ENCODE measurements around the gene BTBD2.

Gene BTBD2

GRCh38 chr19:1967087-1967608 is 48.4 kb downstream of the BTBD2 start:
- Histone ChIP-seq H3K4me3 (peak overlapping the region; percentile 41), H3K27me3 (no peaks in the 10 kb centered on the region), H3K36me3 (peaks cover 65% of the 10 kb centered on the region), H3K9me3 (no peaks in the 10 kb centered on the region), H3K27ac (peak overlapping the region; percentile 10; the same call in 1 of the 2 replicates), H3K9ac (peak overlapping the region; percentile 42), H4K20me1 (peaks cover 94% of the 10 kb centered on the region), H3K4me1 (peaks cover 56% of the 10 kb centered on the region), H3K4me2 (peak overlapping the region; percentile 85)
- no peak for TF ChIP-seq Cebpa-rat (IDR thresholded peaks at IDR 0.05)

- peaks cover 86% of the 10 kb centered on the region for H3K4me1 ChIP-seq
- TF ChIP-seq Cebpa-rat (IDR thresholded peaks at IDR 0.05), result no peak
- H3K9me3 ChIP-seq, result no peaks in the 10 kb centered on the region
- no peak overlapping the region for H3K4me3 ChIP-seq
- peak overlapping the region; percentile 96; the same call in 1 of the 2 replicates for H3K4me2 ChIP-seq
- H4K20me1 ChIP-seq, result peaks cover 93% of the 10 kb centered on the region
- 0 out of 2 replicates have a peak overlapping the region, but pooled peaks have one; percentile 76 for H3K9ac ChIP-seq
- H3K27ac ChIP-seq, result peak overlapping the region; percentile 81; the same call in 1 of the 2 replicates
- peaks cover 32% of the 10 kb centered on the region for H3K36me3 ChIP-seq
- H3K27me3 ChIP-seq, result no peaks in the 10 kb centered on the region
Measured at GRCh38 chr19:1962674-1963073, 52.8 kb downstream of the BTBD2 start.

- Histone ChIP-seq H3K36me3 (peaks cover 33% of the 10 kb centered on the region), H4K20me1 (peaks cover 93% of the 10 kb centered on the region), H3K27me3 (no peaks in the 10 kb centered on the region), H3K4me2 (peak overlapping the region; percentile 96), H3K9me3 (no peaks in the 10 kb centered on the region), H3K9ac (peak overlapping the region; percentile 76), H3K27ac (peak overlapping the region; percentile 81), H3K4me3 (peak overlapping the region; percentile 54), H3K4me1 (peaks cover 87% of the 10 kb centered on the region)
- TF ChIP-seq Cebpa-rat (IDR thresholded peaks at IDR 0.05), result no peak
Measured at GRCh38 chr19:1961000-1961883, 54.3 kb downstream of the BTBD2 start.

- H3K9ac ChIP-seq, result peak overlapping the region; percentile 76
- H3K36me3 ChIP-seq, result peaks cover 37% of the 10 kb centered on the region
- peak overlapping the region; percentile 81 for H3K27ac ChIP-seq
- peak overlapping the region; percentile 54 for H3K4me3 ChIP-seq
- no peak for TF ChIP-seq Cebpa-rat (IDR thresholded peaks at IDR 0.05)
- H3K27me3 ChIP-seq, result no peaks in the 10 kb centered on the region
- peaks cover 87% of the 10 kb centered on the region for H3K4me1 ChIP-seq
- H4K20me1 ChIP-seq, result peaks cover 93% of the 10 kb centered on the region
- H3K9me3 ChIP-seq, result no peaks in the 10 kb centered on the region
- peak overlapping the region; percentile 96 for H3K4me2 ChIP-seq
Measured at GRCh38 chr19:1959928-1960589, 55.5 kb downstream of the BTBD2 start.

- H3K36me3 ChIP-seq, result peaks cover 33% of the 10 kb centered on the region
- no peak overlapping the region for H3K9ac ChIP-seq
- no peaks in the 10 kb centered on the region; the same call in 1 of the 2 replicates for H3K9me3 ChIP-seq
- H3K4me3 ChIP-seq, result no peak overlapping the region
- TF ChIP-seq Cebpa-rat (IDR thresholded peaks at IDR 0.05), result no peak
- no peaks in the 10 kb centered on the region for H3K27me3 ChIP-seq
- H4K20me1 ChIP-seq, result peaks cover 95% of the 10 kb centered on the region
- H3K4me2 ChIP-seq, result peak overlapping the region; percentile 40
- no peak overlapping the region for H3K27ac ChIP-seq
- peaks cover 94% of the 10 kb centered on the region for H3K4me1 ChIP-seq
Measured at GRCh38 chr19:1957562-1958248, 57.8 kb downstream of the BTBD2 start.

- Histone ChIP-seq H4K20me1 (peaks cover 95% of the 10 kb centered on the region), H3K27me3 (no peaks in the 10 kb centered on the region), H3K4me1 (peaks cover 94% of the 10 kb centered on the region), H3K4me2 (peak overlapping the region; percentile 40), H3K9ac (no peak overlapping the region), H3K4me3 (no peak overlapping the region), H3K36me3 (peaks cover 33% of the 10 kb centered on the region), H3K27ac (no peak overlapping the region), H3K9me3 (peaks cover 3% of the 10 kb centered on the region)
- TF ChIP-seq Cebpa-rat (IDR thresholded peaks at IDR 0.05), result no peak
Measured at GRCh38 chr19:1956868-1957492, 58.5 kb downstream of the BTBD2 start.

- peaks cover 12% of the 10 kb centered on the region for H3K9me3 ChIP-seq
- H3K4me2 ChIP-seq, result peak overlapping the region; percentile 67; the same call in 1 of the 2 replicates
- no peak overlapping the region for H3K27ac ChIP-seq
- no peaks in the 10 kb centered on the region for H3K27me3 ChIP-seq
- H3K9ac ChIP-seq, result no peak overlapping the region
- H3K4me3 ChIP-seq, result no peak overlapping the region
- H4K20me1 ChIP-seq, result peaks cover 95% of the 10 kb centered on the region
- H3K4me1 ChIP-seq, result peaks cover 94% of the 10 kb centered on the region
- no peak for TF ChIP-seq Cebpa-rat (IDR thresholded peaks at IDR 0.05)
- peaks cover 40% of the 10 kb centered on the region for H3K36me3 ChIP-seq
Measured at GRCh38 chr19:1956122-1956494, 59.4 kb downstream of the BTBD2 start.

GRCh38 chr19:1955171-1956121 is 60.1 kb downstream of the BTBD2 start:
- Histone ChIP-seq H3K4me3 (no peak overlapping the region), H3K9me3 (peaks cover 18% of the 10 kb centered on the region), H3K4me2 (peak overlapping the region; percentile 67), H3K4me1 (peaks cover 94% of the 10 kb centered on the region), H4K20me1 (peaks cover 94% of the 10 kb centered on the region), H3K36me3 (peaks cover 47% of the 10 kb centered on the region), H3K27me3 (no peaks in the 10 kb centered on the region), H3K9ac (0 out of 2 replicates have a peak overlapping the region, but pooled peaks have one; percentile 8), H3K27ac (peak overlapping the region; percentile 19; the same call in 1 of the 2 replicates)
- TF ChIP-seq Cebpa-rat (IDR thresholded peaks at IDR 0.05), result no peak

Measured in BLaER1 (cell line).